NCI-H1105 (cell line): Measurements from ENCODE around the gene MED17.

Experiments
- DNase-seq: peaks from one replicate; lab custom pipeline; 2025; lab: John Stamatoyannopoulos, UW

The MED17 gene

GRCh38 chr11:93849751-93850593 is 65.9 kb downstream of the MED17 start:
- peak; percentile 39 for DNase-seq

DNA sequence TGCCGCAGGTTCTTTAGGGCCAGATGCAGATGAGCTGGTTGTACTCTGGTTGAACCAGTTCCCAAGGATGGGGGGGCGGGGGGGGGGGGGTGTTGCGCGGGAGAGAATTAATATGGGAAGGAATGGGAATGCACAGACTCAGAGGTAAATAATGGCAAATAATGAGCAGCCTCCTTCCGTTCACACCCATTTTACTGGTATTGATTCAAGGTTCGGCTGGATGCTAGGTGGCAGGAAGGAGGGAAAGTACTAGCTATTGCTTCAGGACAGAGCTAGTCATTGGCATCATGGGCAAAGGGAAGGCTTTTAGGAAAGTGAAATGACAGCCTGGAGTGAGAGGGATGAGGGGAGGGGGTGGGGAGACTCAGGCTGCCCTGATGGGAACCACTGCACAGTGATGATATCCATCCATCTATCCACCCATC is 66.5 kb downstream of the MED17 start, which contains the start of gene VSTM5:
TSS of gene VSTM5 (minus strand) at position 25 of the 425 bp plus-strand sequence. CDS start 116 bp downstream, outside the sequence.
- DNase-seq, result no peak

GRCh38 chr11:93852242-93852641 is 68.2 kb downstream of the MED17 start:
- no peak for DNase-seq

- DNase-seq, result no peak
These were observed 73.5 kb downstream of the MED17 start for GRCh38 chr11:93857413-93858120.

GRCh38 chr11:93858121-93858775 is 74.2 kb downstream of the MED17 start:
- no peak for DNase-seq

DNA sequence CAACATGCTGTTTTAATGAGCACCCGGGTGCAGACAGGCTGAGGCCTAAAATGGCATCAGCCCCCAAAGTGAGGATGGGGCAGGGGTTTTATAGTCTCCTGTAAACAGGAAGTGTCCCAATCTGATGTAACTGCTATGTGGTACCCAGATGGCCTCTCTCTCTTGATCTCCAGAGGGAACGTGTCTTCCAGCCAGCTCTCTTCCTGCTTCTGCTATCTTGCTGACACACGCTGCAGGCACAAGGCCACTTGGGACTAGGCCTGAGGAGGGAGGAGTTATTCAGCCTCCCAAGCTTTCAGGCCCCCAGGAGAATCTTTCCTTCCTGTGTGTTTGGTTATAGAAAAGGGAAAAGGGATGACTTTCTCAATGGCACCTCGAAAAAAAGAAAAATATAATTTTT is 77.7 kb downstream of the MED17 start:
- DNase-seq, result no peak
